ENCODE measurements around the gene EFR3B. TPM values are rescaled to one million over a fixed set of nuclear protein-coding genes. Genes with fewer than 3 reads are reported as not detected.
"Not testable (repeated sequence)": the region's sequence is repeated elsewhere in the genome, so short reads cannot be mapped to it uniquely, and the experiment has no call there.

EFR3B gene
- total RNA-seq, 1 experiment from 2014 or later: not detected

DNA sequence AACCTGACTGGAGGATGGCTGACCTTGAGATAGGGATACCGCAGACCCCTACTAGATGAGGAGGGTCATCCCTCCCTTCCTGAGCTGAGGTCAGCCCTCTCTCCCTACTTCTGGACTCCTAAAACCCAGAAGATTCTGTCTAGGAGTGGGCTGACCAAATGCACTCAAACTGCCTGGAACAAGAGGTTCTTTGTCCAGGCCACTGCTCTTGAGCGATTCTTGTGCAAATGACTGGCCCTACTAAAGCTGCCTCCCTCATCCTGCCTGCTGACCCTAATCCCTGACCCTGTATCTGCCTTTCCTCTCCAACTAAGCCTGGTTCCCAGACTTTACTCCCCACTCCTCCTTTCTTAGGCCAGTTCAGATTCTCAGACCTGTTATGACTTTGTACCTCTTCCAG is 56.2 kb downstream of the EFR3B start:
- TF ChIP-seq EZH2 (IDR thresholded peaks at IDR 0.05; ENCODE audit: low read depth) (no peak), CTCF (conservative IDR thresholded peaks at IDR 0.05) (no peak)
- intact Hi-C loops (cut with micrococcal nuclease; ENCODE audit: unreplicated experiment): no loop called here
- Histone ChIP-seq H3K27me3 (ENCODE audit: insufficient read depth, low read depth) (peaks cover 22% of the 10 kb centered on the region), H3K9me2 (ENCODE audit: insufficient read depth) (no peaks in the 10 kb centered on the region), H3F3A (ENCODE audit: insufficient read depth, low read depth) (no peaks in the 10 kb centered on the region), H3K27ac (no peak overlapping the region), H3K4me2 (no peak overlapping the region), H2AFZ (no peak overlapping the region), H3K4me1 (replicated peaks; ENCODE audit: insufficient read depth) (no peaks in the 10 kb centered on the region), H4K20me1 (ENCODE audit: insufficient read depth) (no peaks in the 10 kb centered on the region), H3K79me2 (ENCODE audit: low read depth) (no peaks in the 10 kb centered on the region), H3K9me3 (ENCODE audit: insufficient read depth, low read depth) (no peaks in the 10 kb centered on the region), H3K4me3 (no peak overlapping the region), H3K36me3 (ENCODE audit: low read depth) (no peaks in the 10 kb centered on the region)
- POLR2A ChIA-PET (ENCODE audit: unreplicated experiment): no interaction called here
- CTCF ChIA-PET: no interaction called here
- no TSS peak for BruUV-seq (replicated peaks)
- no peak for DNase-seq

GRCh38 chr2:25098670-25099486 is 57.0 kb downstream of the EFR3B start:
- ChIA-PET CTCF (no interaction called here), POLR2A (ENCODE audit: unreplicated experiment) (no interaction called here)
- no peak for TF ChIP-seq CTCF (conservative IDR thresholded peaks at IDR 0.05)
- TF ChIP-seq EZH2 (IDR thresholded peaks at IDR 0.05; ENCODE audit: low read depth): no peak
- Histone ChIP-seq H3K4me2 (no peak overlapping the region), H3K9me3 (ENCODE audit: insufficient read depth, low read depth) (no peaks in the 10 kb centered on the region), H3K9me2 (ENCODE audit: insufficient read depth) (no peaks in the 10 kb centered on the region), H4K20me1 (ENCODE audit: insufficient read depth) (no peaks in the 10 kb centered on the region), H3K27ac (no peak overlapping the region), H2AFZ (no peak overlapping the region), H3K27me3 (ENCODE audit: insufficient read depth, low read depth) (peaks cover 22% of the 10 kb centered on the region), H3K4me3 (no peak overlapping the region), H3K79me2 (ENCODE audit: low read depth) (no peaks in the 10 kb centered on the region), H3F3A (ENCODE audit: insufficient read depth, low read depth) (no peaks in the 10 kb centered on the region), H3K4me1 (replicated peaks; ENCODE audit: insufficient read depth) (no peaks in the 10 kb centered on the region), H3K36me3 (ENCODE audit: low read depth) (no peaks in the 10 kb centered on the region)
- no TSS peak for BruUV-seq (replicated peaks)
- DNase-seq: no peak
- intact Hi-C loops (cut with micrococcal nuclease; ENCODE audit: unreplicated experiment): no loop called here

DNA sequence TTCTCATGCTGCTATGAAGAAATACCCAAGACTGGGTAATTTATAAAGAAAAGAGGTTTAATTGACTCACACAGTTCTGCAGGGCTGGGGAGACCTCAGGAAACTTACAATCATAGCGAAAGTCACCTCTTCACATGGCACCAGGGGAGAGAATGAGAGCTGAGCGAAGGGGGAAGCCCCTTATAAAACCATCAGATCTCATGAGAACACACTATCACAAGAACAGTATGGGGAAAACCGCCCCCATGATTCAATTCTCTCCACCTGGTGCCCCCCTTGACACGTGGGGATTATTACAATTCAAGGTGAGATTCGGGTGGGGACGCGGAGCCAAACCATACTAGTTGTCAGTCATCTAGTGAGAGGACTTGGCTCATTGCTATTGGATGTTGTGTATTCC is 60.5 kb downstream of the EFR3B start:
- H3K9me3 ChIP-seq (ENCODE audit: insufficient read depth, low read depth); H3K27ac ChIP-seq; H3K79me2 ChIP-seq (ENCODE audit: low read depth); DNase-seq; H3F3A ChIP-seq (ENCODE audit: insufficient read depth, low read depth); H2AFZ ChIP-seq; H3K9me2 ChIP-seq (ENCODE audit: insufficient read depth); H3K4me2 ChIP-seq; POLR2A ChIA-PET (ENCODE audit: unreplicated experiment); H4K20me1 ChIP-seq (ENCODE audit: insufficient read depth); H3K4me3 ChIP-seq; CTCF ChIA-PET; intact Hi-C loops (cut with micrococcal nuclease; ENCODE audit: unreplicated experiment); BruUV-seq (replicated peaks); H3K36me3 ChIP-seq (ENCODE audit: low read depth): not testable (repeated sequence)
- Histone ChIP-seq H3K4me1 (replicated peaks; ENCODE audit: insufficient read depth) (peaks cover 13% of the 10 kb centered on the region), H3K27me3 (ENCODE audit: insufficient read depth, low read depth) (peaks cover 22% of the 10 kb centered on the region)

Measured in PC-9 (cell line).